ENCODE data around the gene INPP4B.

Gene INPP4B

DNA sequence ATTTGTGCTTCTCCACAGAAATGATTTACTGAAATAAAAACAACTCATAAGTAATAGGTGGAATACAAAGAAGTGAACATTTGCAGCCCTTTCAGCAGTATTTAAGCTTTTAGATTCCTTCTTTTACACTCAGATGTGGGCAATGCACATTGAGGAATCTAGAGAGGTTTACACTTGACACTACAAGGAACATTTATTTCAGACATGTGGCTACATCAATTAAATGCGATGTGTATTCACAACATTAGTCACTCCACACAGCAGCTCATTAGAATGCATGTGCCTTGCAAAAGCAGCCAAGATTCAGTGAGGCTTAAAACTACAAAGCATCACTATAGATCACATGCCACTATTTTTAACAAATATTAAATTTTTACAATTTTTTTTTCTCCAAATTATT is 480.7 kb downstream of the INPP4B start:
- DNase-seq = no peak

DNA sequence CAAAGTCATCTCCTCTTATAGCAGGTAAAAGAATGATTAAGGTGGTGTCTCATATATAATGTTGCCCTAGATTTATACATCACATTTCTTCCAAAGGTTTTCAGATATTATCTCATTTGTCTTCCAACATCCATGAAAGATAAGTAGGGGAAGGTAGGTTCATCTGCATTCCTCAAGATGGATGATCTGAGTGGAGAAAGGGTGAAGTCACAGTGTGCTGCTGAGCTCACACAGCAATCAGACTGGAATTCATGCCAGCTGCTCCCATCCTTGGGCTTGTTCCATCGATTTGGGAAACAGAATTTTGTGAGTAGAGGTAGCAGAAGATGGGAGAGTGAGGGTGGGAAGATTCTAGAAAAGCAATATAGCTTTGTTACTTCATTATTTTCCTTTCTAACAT is 482.4 kb downstream of the INPP4B start:
- no peak for DNase-seq

DNA sequence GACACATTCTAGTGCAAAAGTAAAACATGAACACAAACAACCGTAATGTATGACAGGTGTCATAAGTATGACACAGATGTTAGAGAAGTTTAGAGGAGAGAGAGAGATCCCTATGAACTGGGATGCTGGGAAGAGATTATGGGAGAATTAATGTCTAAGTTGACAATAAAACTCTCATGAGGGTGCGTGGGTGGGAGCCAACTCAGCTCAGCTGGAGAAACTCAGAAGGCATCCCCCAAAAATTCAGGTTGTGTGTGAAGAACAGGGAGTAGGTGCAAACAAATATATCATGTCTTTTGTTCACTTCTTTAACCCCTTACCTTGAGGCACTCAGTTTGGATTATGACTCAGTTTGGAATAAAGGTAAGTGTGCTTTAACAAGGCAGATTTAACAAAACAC is 484.1 kb downstream of the INPP4B start:
- no peak for DNase-seq

- no peak for DNase-seq
Observed at GRCh38 chr4:142360657-142361056, 485.4 kb downstream of the INPP4B start.

GRCh38 chr4:142358656-142359055 is 487.4 kb downstream of the INPP4B start:
- no peak for DNase-seq

DNA sequence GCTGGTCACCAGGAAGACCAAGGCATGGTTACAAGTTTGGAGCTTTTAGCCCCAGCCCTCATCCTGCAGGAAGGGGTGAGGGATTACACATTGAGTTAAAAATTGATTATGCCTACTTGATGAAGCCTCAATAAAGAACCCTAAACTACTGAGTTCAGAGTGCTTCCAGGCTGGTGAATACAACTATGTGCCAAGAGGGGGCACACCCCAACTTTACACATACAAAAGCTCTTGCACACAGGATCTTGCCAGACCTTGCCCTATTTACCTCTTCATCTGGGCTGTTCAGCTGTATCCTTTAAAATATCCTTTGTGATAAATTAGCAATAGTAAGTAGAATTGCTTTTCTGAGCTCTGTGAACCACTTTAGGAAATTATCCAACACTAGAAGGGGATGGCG is 489.3 kb downstream of the INPP4B start:
- DNase-seq = no peak

DNA sequence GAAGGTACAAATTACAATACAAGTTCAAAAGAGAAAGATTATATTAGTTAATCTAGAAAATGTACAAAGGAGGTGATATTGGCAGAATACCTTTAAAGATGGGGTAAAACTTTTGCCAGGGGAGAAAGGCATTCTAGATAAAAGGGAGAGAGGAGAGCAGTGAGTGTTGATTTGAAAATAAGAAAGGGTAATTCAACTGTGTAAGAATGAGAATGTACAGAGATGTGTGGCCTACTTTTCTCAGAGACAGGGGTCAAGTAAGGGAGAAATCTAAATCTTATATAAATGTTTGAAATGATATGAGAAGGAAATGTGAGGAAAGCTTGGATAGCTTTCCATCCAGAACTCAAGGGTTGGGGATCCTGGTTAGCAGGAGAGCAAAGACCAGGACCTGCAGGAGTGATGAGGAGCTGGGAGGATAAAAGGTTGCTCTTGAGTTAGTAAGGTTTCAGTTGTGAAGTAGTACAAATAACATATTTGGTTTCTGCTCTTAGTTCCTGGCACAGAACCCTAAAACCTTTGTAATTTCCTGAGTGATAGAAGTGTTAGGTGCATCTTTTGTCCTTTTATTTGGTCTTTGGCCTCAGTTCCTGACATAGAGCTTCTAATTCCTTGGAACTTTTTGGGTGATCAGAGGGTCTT is 489.9 kb downstream of the INPP4B start:
- no peak for DNase-seq

GRCh38 chr4:142355421-142355930 is 490.6 kb downstream of the INPP4B start:
- no peak for DNase-seq

GRCh38 chr4:142354794-142355420 is 491.2 kb downstream of the INPP4B start:
- peak; percentile 10 for DNase-seq

GRCh38 chr4:142354041-142354440 is 492.1 kb downstream of the INPP4B start:
- DNase-seq = no peak

DNA sequence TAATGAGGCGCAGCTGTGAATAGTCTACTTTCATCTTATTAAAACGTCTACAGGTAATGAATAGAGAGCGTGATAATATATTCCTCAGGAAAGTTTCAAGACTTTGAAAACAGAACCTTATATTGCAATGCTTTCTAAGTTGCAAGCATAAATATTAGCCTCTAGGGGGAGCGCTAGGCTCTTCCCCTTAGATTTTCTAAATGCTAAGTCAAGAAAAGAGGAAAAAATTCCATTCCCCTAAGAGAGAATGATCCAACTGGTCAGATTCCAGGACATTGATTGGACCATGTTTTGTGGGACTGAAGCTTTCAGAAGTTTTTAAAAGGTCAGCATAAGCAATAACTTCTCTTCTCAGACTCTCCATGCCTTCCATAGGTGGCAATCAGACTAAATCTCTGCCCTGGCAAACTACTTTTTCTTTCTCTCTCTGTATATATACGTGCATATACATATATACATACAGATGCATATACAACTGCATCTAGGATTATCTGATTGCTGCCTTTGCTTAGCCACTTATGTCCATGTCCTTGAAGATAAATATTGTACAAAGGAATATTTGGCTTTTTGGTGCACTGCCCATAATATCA is 492.9 kb downstream of the INPP4B start:
- no peak for DNase-seq

DNA sequence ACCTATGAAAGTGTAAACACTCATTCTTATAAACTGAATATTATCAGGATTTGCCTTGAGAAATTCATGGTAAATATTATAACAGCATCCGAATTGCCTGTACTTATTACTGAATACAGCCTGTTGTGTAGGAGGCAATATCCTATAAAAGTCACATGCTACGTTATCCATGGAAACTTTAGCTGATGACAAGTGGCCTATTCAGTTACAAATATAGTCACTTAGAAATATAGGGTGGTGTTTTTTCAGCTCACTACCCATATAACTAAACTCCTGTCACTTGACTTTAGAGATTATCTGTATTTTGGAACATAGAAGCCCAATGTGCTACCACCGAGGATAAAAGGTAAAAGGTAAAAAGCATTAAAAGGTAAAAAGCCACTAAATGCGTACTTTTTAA is 493.4 kb downstream of the INPP4B start:
- no peak for DNase-seq

DNA sequence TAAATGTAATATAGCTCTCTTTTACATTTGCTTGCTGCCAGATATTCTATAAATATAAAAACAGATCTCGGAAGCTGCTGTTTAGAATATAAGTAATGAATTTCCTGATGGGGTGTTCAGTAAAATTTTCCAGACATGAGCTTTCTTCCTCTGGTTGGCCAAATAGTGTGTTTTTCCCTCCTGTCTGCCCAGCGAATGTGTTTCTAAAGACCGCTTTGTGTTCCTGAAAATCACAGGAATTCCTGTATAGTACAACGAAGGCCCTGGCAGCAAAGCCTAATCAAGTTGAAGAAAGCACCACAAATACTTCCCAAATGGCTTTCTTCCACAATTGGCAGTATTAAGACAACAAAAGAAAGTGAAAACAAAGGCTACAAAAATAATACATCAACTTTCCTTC is 494.1 kb downstream of the INPP4B start:
- DNase-seq = no peak

GRCh38 chr4:142350871-142351270 is 495.2 kb downstream of the INPP4B start:
- DNase-seq = no peak

GRCh38 chr4:142348613-142349021 is 497.5 kb downstream of the INPP4B start:
- DNase-seq = no peak

DNA sequence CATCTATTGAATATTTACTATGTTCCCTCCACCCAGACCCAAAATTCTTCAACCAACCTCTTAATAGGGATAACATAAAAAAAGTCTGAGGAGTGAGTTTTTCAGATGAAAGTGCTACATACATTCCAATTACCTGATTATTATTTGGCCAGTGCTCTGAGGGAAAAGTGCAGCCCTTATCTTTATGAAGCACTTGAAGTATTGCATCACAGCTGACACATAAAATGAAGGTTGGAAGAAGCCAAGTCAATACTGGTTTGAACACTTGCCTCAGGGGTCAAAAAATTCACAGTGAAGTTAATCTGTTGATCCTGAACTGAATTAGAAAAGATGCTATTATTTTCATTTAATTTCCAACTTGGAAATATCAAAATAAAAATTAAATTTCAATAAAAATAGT is 498.9 kb downstream of the INPP4B start:
- DNase-seq = no peak

DNA sequence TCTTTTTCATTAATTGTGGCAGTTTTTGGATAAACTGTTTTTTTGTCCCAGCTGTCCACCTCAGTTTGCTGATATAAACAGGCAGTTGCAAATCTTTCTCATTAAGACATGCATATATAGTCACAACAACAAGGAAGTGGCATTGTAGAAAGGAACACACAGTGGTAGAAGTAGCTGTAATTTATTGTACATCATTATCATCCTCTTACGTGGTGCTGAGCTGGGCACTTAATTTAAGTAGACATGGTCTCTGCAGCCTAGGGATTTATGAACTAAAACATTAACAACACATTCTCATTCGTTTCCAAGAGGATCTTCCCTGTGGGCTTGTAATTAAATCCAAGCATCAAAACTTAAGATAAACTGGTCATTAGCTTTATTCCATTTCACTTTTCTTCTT is 500.2 kb downstream of the INPP4B start:
- DNase-seq = no peak

DNA sequence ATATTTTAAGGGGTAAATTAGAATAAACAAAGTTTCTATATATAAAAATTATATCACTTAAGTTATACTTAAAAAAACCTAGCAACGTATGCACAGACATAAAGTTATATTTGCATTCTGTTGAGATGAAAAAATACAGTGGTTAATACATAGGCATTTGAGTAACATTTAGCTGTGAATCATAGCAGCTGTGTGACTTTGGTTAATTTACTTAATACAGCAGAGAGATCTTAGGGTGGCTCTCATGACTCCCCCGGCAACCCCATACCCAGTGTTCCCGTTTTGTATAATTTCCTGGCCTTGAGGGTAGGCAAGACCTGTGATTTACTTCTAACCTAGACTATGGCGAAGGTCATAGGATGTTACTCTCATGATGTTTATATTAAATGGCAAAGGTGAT is 504.8 kb downstream of the INPP4B start:
- DNase-seq = no peak

- no peak for DNase-seq
Observed at GRCh38 chr4:142339053-142339452, 507.0 kb downstream of the INPP4B start.

GRCh38 chr4:142336251-142336934 is 509.7 kb downstream of the INPP4B start:
- no peak for DNase-seq

GRCh38 chr4:142334931-142335330 is 511.2 kb downstream of the INPP4B start:
- no peak for DNase-seq

- DNase-seq = no peak
Observed at GRCh38 chr4:142331646-142332045, 514.5 kb downstream of the INPP4B start.

GRCh38 chr4:142331132-142331531 is 515.0 kb downstream of the INPP4B start:
- no peak for DNase-seq

- DNase-seq = no peak
Observed at GRCh38 chr4:142330311-142330710, 515.8 kb downstream of the INPP4B start.
